ENCODE measurements around the gene TJP2.

GRCh38 chr9:69272212-69272611 is 98.1 kb downstream of the TJP2 start:
- TF ChIP-seq CTCF (IDR thresholded peaks at IDR 0.05) (no peak), POLR2A (IDR thresholded peaks at IDR 0.05) (no peak), EP300 (IDR thresholded peaks at IDR 0.05) (no peak), POLR2AphosphoS5 (IDR thresholded peaks at IDR 0.05) (no peak)

Measured in suprapubic skin (tissue), 4 donors.